Measurements from ENCODE around the gene DYNLT2.
"Not testable (repeated sequence)": the region's sequence is repeated elsewhere in the genome, so short reads cannot be mapped to it uniquely, and the experiment has no call there.

Gene DYNLT2

DNA sequence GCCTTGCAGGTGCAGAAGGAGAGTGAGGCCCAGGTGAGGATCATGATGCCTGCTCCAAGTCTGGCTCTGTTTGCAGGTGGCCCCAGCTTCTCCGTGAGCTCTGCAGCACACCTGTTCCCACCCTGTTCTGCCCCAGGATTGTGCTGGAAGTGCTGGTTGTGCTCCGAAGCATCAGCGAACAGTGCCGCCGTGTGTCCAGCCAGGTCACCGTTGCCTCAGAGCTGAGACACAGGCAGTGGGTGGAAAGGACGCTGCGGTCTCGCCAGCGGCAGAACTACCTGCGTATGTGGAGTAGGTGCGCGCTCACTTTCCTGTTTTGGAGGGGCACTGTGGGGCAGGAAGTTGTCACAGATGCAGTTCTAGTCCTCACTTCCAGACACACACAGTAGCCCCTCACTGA, 25.0 kb upstream of the DYNLT2 start:
- TF ChIP-seq, protein P1, sequence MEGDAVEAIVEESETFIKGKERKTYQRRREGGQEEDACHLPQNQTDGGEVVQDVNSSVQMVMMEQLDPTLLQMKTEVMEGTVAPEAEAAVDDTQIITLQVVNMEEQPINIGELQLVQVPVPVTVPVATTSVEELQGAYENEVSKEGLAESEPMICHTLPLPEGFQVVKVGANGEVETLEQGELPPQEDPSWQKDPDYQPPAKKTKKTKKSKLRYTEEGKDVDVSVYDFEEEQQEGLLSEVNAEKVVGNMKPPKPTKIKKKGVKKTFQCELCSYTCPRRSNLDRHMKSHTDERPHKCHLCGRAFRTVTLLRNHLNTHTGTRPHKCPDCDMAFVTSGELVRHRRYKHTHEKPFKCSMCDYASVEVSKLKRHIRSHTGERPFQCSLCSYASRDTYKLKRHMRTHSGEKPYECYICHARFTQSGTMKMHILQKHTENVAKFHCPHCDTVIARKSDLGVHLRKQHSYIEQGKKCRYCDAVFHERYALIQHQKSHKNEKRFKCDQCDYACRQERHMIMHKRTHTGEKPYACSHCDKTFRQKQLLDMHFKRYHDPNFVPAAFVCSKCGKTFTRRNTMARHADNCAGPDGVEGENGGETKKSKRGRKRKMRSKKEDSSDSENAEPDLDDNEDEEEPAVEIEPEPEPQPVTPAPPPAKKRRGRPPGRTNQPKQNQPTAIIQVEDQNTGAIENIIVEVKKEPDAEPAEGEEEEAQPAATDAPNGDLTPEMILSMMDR (IDR thresholded peaks at IDR 0.05; ENCODE audit: low read depth, low read length): no peak
- H3K4me3 ChIP-seq (replicated peaks in 1 of 2; ENCODE audit: low read depth in 2 of 2, low read length in 2 of 2): no peak overlapping the region
- DNase-seq (ENCODE audit: low read depth in 2 of 2): no peak

DNA sequence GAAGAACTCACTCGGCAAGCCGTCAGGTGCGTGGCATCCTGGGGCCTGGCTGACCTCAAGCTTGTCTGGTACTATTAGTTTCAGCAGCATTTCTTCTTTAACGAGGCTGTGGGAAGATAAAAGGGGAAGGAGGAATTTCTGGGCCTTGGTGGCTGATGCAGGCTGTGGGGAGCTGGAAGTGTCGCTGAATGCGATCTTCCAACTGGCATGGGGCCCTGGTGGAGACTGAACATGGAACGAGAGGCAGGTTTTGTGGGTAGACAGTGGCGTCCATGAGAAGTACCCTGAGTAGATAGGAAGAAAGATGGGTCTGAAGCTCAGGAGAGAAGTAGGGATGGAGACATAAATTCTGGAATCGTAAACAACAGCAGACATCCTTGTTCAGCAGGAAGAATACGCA, 23.9 kb upstream of the DYNLT2 start:
- TF ChIP-seq, protein P1 (IDR thresholded peaks at IDR 0.05; ENCODE audit: low read depth, low read length): no peak
- no peak overlapping the region for H3K4me3 ChIP-seq (replicated peaks in 1 of 2; ENCODE audit: low read depth in 2 of 2, low read length in 2 of 2)
- no peak for DNase-seq (ENCODE audit: low read depth in 2 of 2)

DNA sequence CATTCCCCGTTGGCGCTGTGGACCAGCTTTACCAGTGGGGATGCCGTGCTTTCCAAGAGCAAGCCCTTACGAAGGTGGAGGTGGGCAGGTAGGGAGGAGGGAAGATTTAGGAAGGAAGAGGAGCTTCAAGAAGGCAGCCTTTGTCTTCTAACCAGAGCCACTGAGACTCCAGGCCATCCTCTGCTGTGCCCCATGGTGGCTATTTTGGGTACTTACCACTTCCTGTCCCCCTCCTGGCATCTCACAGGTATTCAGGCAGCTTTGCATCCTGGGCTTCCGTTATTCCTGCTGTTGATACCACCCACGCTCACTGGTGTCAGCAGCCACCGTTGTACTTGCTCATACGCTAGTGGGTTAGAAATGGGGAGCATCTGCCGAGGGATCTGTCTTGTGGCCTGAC, 23.0 kb upstream of the DYNLT2 start:
- DNase-seq (ENCODE audit: low read depth in 2 of 2): no peak
- TF ChIP-seq, protein P1 (IDR thresholded peaks at IDR 0.05; ENCODE audit: low read depth, low read length): no peak
- no peak overlapping the region for H3K4me3 ChIP-seq (replicated peaks in 1 of 2; ENCODE audit: low read depth in 2 of 2, low read length in 2 of 2)

DNA sequence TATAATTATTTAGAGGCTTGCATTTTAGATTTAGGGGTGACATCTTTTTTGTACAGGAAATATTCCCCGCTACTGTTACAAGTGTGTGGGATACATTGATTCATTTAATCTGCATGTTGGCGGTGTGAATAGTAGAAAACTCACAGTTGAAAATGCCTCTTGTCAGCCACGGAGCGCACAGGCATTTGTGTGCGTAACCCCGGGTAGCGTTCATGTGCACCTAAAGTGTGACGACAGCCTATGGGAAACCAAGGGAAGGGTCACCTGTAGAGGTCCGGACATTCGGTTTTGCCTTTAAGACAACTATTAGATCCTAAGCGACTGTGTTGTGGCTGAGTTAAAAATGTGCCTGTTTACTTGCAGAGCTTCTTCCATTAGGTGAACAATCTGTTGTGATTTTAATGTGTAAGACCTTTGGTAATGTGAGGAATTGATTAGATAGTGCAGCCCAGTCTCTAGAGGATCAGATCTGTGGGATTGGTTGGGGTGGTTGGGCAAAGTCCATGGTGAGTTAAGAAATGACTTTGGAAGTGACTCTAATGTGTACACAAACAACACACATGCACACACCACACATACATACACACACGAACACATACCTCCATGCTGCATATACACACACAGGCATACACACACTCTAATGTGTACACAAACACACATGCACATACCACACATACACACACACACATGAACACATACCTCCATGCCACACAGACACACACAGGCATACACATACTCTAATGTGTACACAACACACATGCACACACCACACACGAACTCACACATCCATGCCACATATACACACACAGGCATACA, 15.8 kb upstream of the DYNLT2 start:
- DNase-seq (ENCODE audit: low read depth in 2 of 2): no peak
- TF ChIP-seq, protein P1 (IDR thresholded peaks at IDR 0.05; ENCODE audit: low read depth, low read length): no peak
- H3K4me3 ChIP-seq (replicated peaks in 1 of 2; ENCODE audit: low read depth in 2 of 2, low read length in 2 of 2): no peak overlapping the region

DNA sequence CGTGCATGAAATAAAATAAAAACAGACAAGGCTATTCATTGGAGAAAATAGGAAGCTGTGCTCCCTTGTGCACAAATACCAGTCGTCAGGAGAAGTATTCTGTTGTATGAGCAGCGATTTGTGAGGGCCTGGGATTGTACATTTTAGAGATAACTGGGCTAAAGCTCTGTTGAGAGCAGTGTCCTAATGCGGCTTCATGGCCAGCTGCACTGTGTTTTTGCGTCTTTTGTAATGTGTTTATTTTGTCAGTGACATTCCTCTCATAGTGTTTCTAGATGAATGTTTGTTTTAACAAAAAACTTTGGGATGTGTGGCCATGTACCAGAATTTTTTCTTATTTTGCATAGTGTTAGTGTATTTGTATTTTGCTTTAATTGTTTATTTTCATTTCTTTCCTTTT, 14.9 kb upstream of the DYNLT2 start:
- TF ChIP-seq, protein P1 (IDR thresholded peaks at IDR 0.05; ENCODE audit: low read depth, low read length): no peak
- no peak overlapping the region for H3K4me3 ChIP-seq (replicated peaks in 1 of 2; ENCODE audit: low read depth in 2 of 2, low read length in 2 of 2)
- no peak for DNase-seq (ENCODE audit: low read depth in 2 of 2)

DNA sequence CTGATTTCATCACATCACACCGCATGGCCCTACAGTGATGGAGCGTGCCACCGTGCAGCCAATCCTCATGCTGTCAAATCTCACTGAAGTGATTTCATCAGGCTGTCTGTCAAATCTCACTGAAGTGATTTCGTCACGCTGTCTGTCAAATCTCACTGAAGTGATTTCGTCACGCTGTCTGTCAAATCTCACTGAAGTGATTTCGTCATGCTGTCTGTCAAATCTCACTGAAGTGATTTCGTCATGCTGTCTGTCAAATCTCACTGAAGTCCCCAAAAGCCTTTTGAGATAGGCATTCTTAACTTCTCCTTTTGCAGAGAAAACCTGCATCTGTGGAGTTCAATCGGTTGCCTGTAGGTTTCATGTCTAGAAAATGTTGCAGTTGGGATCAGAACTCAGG, 14.4 kb upstream of the DYNLT2 start:
- not testable (repeated sequence) for DNase-seq (ENCODE audit: low read depth in 2 of 2); H3K4me3 ChIP-seq (replicated peaks in 1 of 2; ENCODE audit: low read depth in 2 of 2, low read length in 2 of 2)

DNA sequence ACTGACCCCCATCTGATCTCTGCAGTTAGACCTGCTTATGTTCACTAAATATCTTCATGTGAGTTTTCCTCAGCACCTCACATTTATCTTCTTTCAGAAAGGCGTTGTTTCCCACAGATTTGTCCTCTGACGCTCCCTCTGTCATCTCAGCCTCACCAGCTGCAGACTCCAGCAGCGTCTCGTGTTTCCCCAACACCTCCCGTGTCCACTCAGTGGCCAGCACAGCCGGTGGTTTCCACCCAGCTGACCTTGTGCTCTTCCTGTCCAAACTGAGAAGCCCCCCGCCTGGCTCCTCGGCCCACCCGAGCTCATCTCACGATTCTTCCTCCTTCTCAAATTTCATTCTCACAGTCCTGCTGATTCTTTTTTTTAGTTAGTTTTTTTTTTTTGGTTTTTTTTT, 12.5 kb upstream of the DYNLT2 start:
- H3K4me3 ChIP-seq (replicated peaks in 1 of 2; ENCODE audit: low read depth in 2 of 2, low read length in 2 of 2): no peak overlapping the region
- TF ChIP-seq, protein P1 (IDR thresholded peaks at IDR 0.05; ENCODE audit: low read depth, low read length): no peak
- DNase-seq (ENCODE audit: low read depth in 2 of 2): no peak

Measured in cardiac fibroblast (primary cell).